GM12865 (cell line): ENCODE data around the gene DLG2.

Source experiments
- DNase-seq: peaks from one replicate; pipeline ENCODE4 v3.0.0; 2010; ENCODE audit warnings: low read depth
- H3K4me3 ChIP-seq: 2 replicates; pipeline ENCODE4 v1.5.1; 2011; ENCODE audit warnings: mild to moderate bottlenecking, low read depth, low read length, control low read depth
- TF ChIP-seq, protein P1 (sequence below): IDR thresholded peaks from 2 replicates; pipeline ENCODE4 v1.5.1; 2011; ENCODE audit warnings: low read length, control low read depth, low read depth, inconsistent platforms; ENCODE audit not compliant: insufficient read depth; ENCODE audit errors: missing control alignments

Gene DLG2

DNA sequence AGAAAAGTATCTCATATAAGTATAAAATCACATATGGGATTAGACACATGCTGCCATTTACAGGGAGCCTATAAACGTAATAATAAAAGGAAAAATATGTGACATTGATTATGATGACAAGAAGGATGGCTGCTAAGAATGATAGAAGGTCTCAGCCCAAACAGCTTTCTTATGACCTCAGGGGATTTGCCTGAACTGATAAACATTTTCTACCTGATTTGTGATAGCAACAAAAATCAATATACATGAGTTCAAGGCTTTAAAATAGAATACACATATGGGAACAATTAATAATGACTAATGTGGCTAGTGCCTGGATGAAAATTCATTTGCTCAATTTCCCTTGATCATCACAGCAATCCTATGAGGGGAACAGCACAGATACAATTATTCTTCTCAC lies 1704.2 kb downstream of the DLG2 start:
- no peak for DNase-seq
- TF ChIP-seq, protein P1, sequence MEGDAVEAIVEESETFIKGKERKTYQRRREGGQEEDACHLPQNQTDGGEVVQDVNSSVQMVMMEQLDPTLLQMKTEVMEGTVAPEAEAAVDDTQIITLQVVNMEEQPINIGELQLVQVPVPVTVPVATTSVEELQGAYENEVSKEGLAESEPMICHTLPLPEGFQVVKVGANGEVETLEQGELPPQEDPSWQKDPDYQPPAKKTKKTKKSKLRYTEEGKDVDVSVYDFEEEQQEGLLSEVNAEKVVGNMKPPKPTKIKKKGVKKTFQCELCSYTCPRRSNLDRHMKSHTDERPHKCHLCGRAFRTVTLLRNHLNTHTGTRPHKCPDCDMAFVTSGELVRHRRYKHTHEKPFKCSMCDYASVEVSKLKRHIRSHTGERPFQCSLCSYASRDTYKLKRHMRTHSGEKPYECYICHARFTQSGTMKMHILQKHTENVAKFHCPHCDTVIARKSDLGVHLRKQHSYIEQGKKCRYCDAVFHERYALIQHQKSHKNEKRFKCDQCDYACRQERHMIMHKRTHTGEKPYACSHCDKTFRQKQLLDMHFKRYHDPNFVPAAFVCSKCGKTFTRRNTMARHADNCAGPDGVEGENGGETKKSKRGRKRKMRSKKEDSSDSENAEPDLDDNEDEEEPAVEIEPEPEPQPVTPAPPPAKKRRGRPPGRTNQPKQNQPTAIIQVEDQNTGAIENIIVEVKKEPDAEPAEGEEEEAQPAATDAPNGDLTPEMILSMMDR, result no peak
- H3K4me3 ChIP-seq, result no peak overlapping the region

DNA sequence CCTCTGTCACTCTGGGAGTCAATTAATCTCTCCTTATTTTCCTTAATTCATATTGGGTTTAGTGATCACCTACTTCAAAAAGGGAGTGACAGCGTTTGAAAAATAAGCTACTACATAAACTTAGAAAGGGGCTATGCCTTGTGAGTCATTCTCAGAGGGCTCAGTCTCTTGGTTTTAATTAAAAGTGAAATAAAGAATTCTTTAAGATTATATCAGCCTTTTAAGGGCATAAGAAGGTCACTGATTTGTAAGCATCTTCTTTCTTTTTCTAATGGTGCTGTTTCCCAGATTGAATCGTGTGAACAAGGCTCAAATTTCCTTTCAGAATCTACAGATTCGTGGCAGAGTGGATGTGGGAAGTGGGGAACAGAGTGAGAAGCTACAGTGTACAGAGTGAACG lies 1704.8 kb downstream of the DLG2 start:
- no peak for DNase-seq
- H3K4me3 ChIP-seq, result no peak overlapping the region
- TF ChIP-seq, protein P1, result no peak

DNA sequence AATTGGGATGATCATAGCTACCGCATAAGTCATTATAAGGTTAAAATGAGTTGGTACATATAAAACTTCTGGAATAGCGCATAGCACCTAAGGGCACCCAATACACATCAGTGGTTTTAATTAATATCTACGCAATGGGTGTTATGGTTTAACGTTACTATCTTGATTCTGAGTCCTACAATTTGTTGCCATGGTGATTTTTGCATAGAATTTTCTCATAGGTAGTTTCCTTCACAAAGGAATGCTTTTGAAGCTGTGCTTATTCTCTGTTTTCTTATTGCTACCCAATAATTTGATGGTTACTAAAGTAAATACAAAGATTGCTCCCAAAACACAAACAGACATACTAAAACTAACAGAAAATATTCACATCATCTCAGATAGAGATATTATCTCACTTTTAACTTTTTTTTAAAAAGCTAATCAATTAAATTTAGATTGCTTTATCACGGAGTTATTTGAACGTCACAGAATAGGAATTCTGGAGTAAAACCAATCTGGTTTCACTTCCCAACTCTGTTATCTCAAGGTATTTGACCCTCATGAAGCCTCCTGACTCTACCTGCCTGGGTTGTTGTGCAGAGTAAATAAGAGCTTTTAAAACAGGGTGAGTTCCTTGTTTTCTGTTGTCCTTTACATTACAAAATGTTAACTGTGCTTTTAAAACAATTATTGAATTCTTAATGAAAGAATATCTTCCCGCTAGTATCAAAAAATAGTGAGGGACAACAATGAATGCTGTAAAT lies 1705.5 kb downstream of the DLG2 start:
- TF ChIP-seq, protein P1, result no peak
- no peak for DNase-seq
- H3K4me3 ChIP-seq, result no peak overlapping the region

DNA sequence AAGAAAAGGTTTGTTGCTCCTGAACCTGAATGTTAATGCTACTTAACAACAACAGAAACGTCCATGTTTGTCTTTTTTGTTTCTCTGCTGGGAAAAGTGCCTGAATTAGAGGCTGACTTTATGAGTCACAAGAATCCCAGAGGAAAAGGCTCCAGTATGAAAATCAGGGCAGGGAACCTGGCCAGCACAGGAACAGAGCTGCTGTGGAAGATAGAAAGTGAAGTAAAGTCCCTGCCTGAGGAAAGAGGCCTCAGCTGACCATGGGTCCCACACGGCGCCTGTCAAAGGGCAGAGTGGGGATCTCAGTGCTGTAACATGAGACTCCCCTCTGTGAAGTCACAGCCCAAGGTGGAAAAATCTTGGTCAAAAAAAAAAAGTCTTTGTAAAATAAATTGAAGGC lies 1708.7 kb downstream of the DLG2 start:
- TF ChIP-seq, protein P1, result no peak
- H3K4me3 ChIP-seq, result no peak overlapping the region
- no peak for DNase-seq

DNA sequence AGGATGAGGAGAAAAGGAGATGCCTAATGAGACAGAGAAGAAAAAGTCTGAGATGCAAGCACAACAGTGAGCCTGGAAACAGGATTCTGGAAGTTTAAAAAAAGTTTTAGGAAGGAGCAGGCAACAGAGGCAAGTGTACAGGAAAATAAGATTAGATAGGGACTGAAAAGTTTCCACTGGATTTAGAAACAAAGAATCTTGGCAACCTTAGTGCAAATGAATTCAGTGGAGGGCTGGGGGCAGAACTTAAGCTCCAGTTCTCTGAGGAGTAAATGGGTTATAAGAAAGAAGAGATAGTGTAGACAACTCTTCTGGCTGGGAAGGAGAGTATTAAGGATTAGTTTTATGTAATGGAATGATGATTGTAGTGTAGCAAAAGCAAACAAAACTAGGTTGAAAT lies 1712.1 kb downstream of the DLG2 start:
- TF ChIP-seq, protein P1, result no peak
- no peak overlapping the region for H3K4me3 ChIP-seq
- no peak for DNase-seq

DNA sequence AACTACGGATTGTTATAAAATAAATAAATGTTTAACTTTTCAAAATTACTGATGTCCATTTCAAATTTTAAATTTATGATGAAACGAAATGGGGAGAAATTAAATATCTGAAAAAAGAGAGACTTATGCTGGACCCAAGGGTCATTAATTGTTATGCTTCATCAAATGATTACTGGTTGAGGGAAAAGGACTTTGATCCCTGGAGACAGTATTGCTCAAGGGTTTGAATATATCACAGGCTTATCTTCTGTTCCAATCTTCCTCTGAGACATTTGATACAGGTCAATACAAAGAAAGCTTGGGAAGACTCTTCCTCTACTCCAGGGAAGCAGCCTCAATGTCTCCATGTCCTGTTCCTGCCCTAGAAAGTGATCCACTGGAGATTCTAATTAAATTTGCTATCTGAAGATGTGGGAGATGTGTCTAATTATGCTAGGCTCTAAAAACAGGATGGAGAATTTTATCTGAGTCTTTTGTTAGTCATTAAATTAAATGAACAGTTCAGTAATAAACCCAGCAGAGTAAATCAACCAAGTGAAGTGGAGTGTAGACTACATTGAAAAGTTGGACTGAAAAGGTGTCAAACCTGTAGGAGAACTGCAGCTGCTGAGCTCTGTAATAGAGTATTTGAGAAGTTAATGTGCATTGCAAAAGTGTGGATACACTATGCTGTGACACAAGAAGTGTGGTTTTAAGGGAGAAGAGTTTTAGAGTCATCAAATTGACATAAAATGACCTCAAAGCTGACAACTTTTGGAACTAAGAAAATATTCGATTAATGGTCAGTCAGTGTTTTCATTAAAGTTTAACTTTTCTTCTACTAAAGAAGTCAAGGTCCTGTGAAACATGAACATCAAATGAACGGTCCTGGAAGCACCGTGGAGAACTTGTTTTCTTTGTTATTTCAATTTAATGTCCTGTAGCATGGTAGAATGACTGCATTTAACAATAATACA lies 1717.3 kb downstream of the DLG2 start:
- H3K4me3 ChIP-seq, result no peak overlapping the region
- no peak for DNase-seq
- TF ChIP-seq, protein P1, result no peak
